C4-2B (cell line): ENCODE data around the gene MACIR.
"Not testable (repeated sequence)": the region's sequence is repeated elsewhere in the genome, so short reads cannot be mapped to it uniquely, and the experiment has no call there.

Experiments used
- CTCF ChIP-seq: fragments of 450-650 bp; conservative IDR thresholded peaks from 2 replicates; pipeline ENCODE4 v1.5.1; 2017; ENCODE audit warnings: mild to moderate bottlenecking
- ZFX ChIP-seq: fragments of 450-650 bp; IDR thresholded peaks from 2 replicates; pipeline ENCODE4 v1.6.1; 2017

GRCh38 chr5:103219074-103219473, 39.5 kb upstream of the MACIR start:
- TF ChIP-seq CTCF, ZFX: not testable (repeated sequence)
